ENCODE data around the gene ARHGAP4.

Gene ARHGAP4

GRCh38 chrX:153913701-153914100 lies 12.4 kb downstream of the ARHGAP4 start:
- Histone ChIP-seq H3K4me1 (ENCODE audit: control insufficient read depth in 1 of 2, insufficient read depth in 2 of 2, low read length in 2 of 2) (no peaks in the 10 kb centered on the region), H3K27me3 (ENCODE audit: control insufficient read depth in 1 of 2, insufficient read depth in 2 of 2, low read length in 2 of 2) (no peaks in the 10 kb centered on the region), H3K9ac (ENCODE audit: low read depth in 1 of 2, low read length in 2 of 2) (no peak overlapping the region), H3K36me3 (ENCODE audit: control insufficient read depth in 1 of 2, insufficient read depth in 2 of 2, low read length in 2 of 2) (peaks cover 0 to 6% of the 10 kb centered on the region in 2 donors), H3K4me3 (ENCODE audit: low read depth in 1 of 2, low read length in 2 of 2) (no peak overlapping the region), H3K9me3 (ENCODE audit: control insufficient read depth in 1 of 2, low read length in 2 of 2) (no peaks in the 10 kb centered on the region), H3K27ac (ENCODE audit: low read depth, low read length) (no peak overlapping the region)

- Histone ChIP-seq H3K9ac (ENCODE audit: low read depth in 1 of 2, low read length in 2 of 2) (no peak overlapping the region), H3K4me3 (ENCODE audit: low read depth in 1 of 2, low read length in 2 of 2) (no peak overlapping the region), H3K9me3 (ENCODE audit: control insufficient read depth in 1 of 2, low read length in 2 of 2) (no peaks in the 10 kb centered on the region), H3K36me3 (ENCODE audit: control insufficient read depth in 1 of 2, insufficient read depth in 2 of 2, low read length in 2 of 2) (peaks cover 0 to 6% of the 10 kb centered on the region in 2 donors), H3K27me3 (ENCODE audit: control insufficient read depth in 1 of 2, insufficient read depth in 2 of 2, low read length in 2 of 2) (no peaks in the 10 kb centered on the region), H3K27ac (ENCODE audit: low read depth, low read length) (no peak overlapping the region), H3K4me1 (ENCODE audit: control insufficient read depth in 1 of 2, insufficient read depth in 2 of 2, low read length in 2 of 2) (no peaks in the 10 kb centered on the region)
Observed at GRCh38 chrX:153913211-153913610, 12.9 kb downstream of the ARHGAP4 start.

- Histone ChIP-seq H3K9me3 (ENCODE audit: control insufficient read depth in 1 of 2, low read length in 2 of 2) (no peaks in the 10 kb centered on the region), H3K9ac (ENCODE audit: low read depth in 1 of 2, low read length in 2 of 2) (no peak overlapping the region), H3K36me3 (ENCODE audit: control insufficient read depth in 1 of 2, insufficient read depth in 2 of 2, low read length in 2 of 2) (no peaks in the 10 kb centered on the region), H3K27me3 (ENCODE audit: control insufficient read depth in 1 of 2, insufficient read depth in 2 of 2, low read length in 2 of 2) (no peaks in the 10 kb centered on the region), H3K4me1 (ENCODE audit: control insufficient read depth in 1 of 2, insufficient read depth in 2 of 2, low read length in 2 of 2) (no peaks in the 10 kb centered on the region), H3K4me3 (ENCODE audit: low read depth in 1 of 2, low read length in 2 of 2) (no peak overlapping the region), H3K27ac (ENCODE audit: low read depth, low read length) (no peak overlapping the region)
Observed at GRCh38 chrX:153911798-153912197, 14.3 kb downstream of the ARHGAP4 start.

GRCh38 chrX:153910446-153910845 lies 15.6 kb downstream of the ARHGAP4 start:
- no peak overlapping the region for H3K4me3 ChIP-seq (ENCODE audit: low read depth in 1 of 2, low read length in 2 of 2)
- H3K9me3 ChIP-seq (ENCODE audit: control insufficient read depth in 1 of 2, low read length in 2 of 2): no peaks in the 10 kb centered on the region
- no peak overlapping the region for H3K9ac ChIP-seq (ENCODE audit: low read depth in 1 of 2, low read length in 2 of 2)
- H3K27ac ChIP-seq (ENCODE audit: low read depth, low read length): no peak overlapping the region
- H3K27me3 ChIP-seq (ENCODE audit: control insufficient read depth in 1 of 2, insufficient read depth in 2 of 2, low read length in 2 of 2): no peaks in the 10 kb centered on the region
- no peaks in the 10 kb centered on the region for H3K4me1 ChIP-seq (ENCODE audit: control insufficient read depth in 1 of 2, insufficient read depth in 2 of 2, low read length in 2 of 2)
- no peaks in the 10 kb centered on the region for H3K36me3 ChIP-seq (ENCODE audit: control insufficient read depth in 1 of 2, insufficient read depth in 2 of 2, low read length in 2 of 2)

- H3K36me3 ChIP-seq (ENCODE audit: control insufficient read depth in 1 of 2, insufficient read depth in 2 of 2, low read length in 2 of 2): no peaks in the 10 kb centered on the region
- H3K9ac ChIP-seq (ENCODE audit: low read depth in 1 of 2, low read length in 2 of 2): no peak overlapping the region
- H3K4me3 ChIP-seq (ENCODE audit: low read depth in 1 of 2, low read length in 2 of 2): no peak overlapping the region
- no peaks in the 10 kb centered on the region for H3K27me3 ChIP-seq (ENCODE audit: control insufficient read depth in 1 of 2, insufficient read depth in 2 of 2, low read length in 2 of 2)
- no peak overlapping the region for H3K27ac ChIP-seq (ENCODE audit: low read depth, low read length)
- no peaks in the 10 kb centered on the region for H3K4me1 ChIP-seq (ENCODE audit: control insufficient read depth in 1 of 2, insufficient read depth in 2 of 2, low read length in 2 of 2)
- no peaks in the 10 kb centered on the region for H3K9me3 ChIP-seq (ENCODE audit: control insufficient read depth in 1 of 2, low read length in 2 of 2)
Observed at GRCh38 chrX:153909980-153910360, 16.1 kb downstream of the ARHGAP4 start.

- Histone ChIP-seq H3K36me3 (ENCODE audit: control insufficient read depth in 1 of 2, insufficient read depth in 2 of 2, low read length in 2 of 2) (no peaks in the 10 kb centered on the region), H3K9me3 (ENCODE audit: control insufficient read depth in 1 of 2, low read length in 2 of 2) (no peaks in the 10 kb centered on the region), H3K27me3 (ENCODE audit: control insufficient read depth in 1 of 2, insufficient read depth in 2 of 2, low read length in 2 of 2) (no peaks in the 10 kb centered on the region), H3K4me1 (ENCODE audit: control insufficient read depth in 1 of 2, insufficient read depth in 2 of 2, low read length in 2 of 2) (no peaks in the 10 kb centered on the region), H3K9ac (ENCODE audit: low read depth in 1 of 2, low read length in 2 of 2) (no peak overlapping the region), H3K4me3 (ENCODE audit: low read depth in 1 of 2, low read length in 2 of 2) (no peak overlapping the region), H3K27ac (ENCODE audit: low read depth, low read length) (no peak overlapping the region)
Observed at GRCh38 chrX:153909024-153909979, 16.8 kb downstream of the ARHGAP4 start.

- Histone ChIP-seq H3K27me3 (ENCODE audit: control insufficient read depth in 1 of 2, insufficient read depth in 2 of 2, low read length in 2 of 2) (no peaks in the 10 kb centered on the region), H3K27ac (ENCODE audit: low read depth, low read length) (no peak overlapping the region), H3K4me3 (ENCODE audit: low read depth in 1 of 2, low read length in 2 of 2) (no peak overlapping the region), H3K4me1 (ENCODE audit: control insufficient read depth in 1 of 2, insufficient read depth in 2 of 2, low read length in 2 of 2) (peaks cover under 1 to 2% of the 10 kb centered on the region in 2 donors), H3K9ac (ENCODE audit: low read depth in 1 of 2, low read length in 2 of 2) (no peak overlapping the region), H3K36me3 (ENCODE audit: control insufficient read depth in 1 of 2, insufficient read depth in 2 of 2, low read length in 2 of 2) (no peaks in the 10 kb centered on the region), H3K9me3 (ENCODE audit: control insufficient read depth in 1 of 2, low read length in 2 of 2) (no peaks in the 10 kb centered on the region)
Observed at GRCh38 chrX:153908219-153908860, 17.7 kb downstream of the ARHGAP4 start.

- Histone ChIP-seq H3K27me3 (ENCODE audit: control insufficient read depth in 1 of 2, insufficient read depth in 2 of 2, low read length in 2 of 2) (no peaks in the 10 kb centered on the region), H3K36me3 (ENCODE audit: control insufficient read depth in 1 of 2, insufficient read depth in 2 of 2, low read length in 2 of 2) (no peaks in the 10 kb centered on the region), H3K4me1 (ENCODE audit: control insufficient read depth in 1 of 2, insufficient read depth in 2 of 2, low read length in 2 of 2) (peaks cover 3 to 5% of the 10 kb centered on the region in 2 donors), H3K4me3 (ENCODE audit: low read depth in 1 of 2, low read length in 2 of 2) (no peak overlapping the region), H3K27ac (ENCODE audit: low read depth, low read length) (no peak overlapping the region), H3K9ac (ENCODE audit: low read depth in 1 of 2, low read length in 2 of 2) (no peak overlapping the region), H3K9me3 (ENCODE audit: control insufficient read depth in 1 of 2, low read length in 2 of 2) (no peaks in the 10 kb centered on the region)
Observed at GRCh38 chrX:153907456-153907855, 18.6 kb downstream of the ARHGAP4 start.

- no peaks in the 10 kb centered on the region for H3K27me3 ChIP-seq (ENCODE audit: control insufficient read depth in 1 of 2, insufficient read depth in 2 of 2, low read length in 2 of 2)
- no peaks in the 10 kb centered on the region for H3K36me3 ChIP-seq (ENCODE audit: control insufficient read depth in 1 of 2, insufficient read depth in 2 of 2, low read length in 2 of 2)
- H3K27ac ChIP-seq (ENCODE audit: low read depth, low read length): no peak overlapping the region
- H3K4me3 ChIP-seq (ENCODE audit: low read depth in 1 of 2, low read length in 2 of 2): no peak overlapping the region
- H3K4me1 ChIP-seq (ENCODE audit: control insufficient read depth in 1 of 2, insufficient read depth in 2 of 2, low read length in 2 of 2): peaks cover 3 to 5% of the 10 kb centered on the region in 2 donors
- H3K9ac ChIP-seq (ENCODE audit: low read depth in 1 of 2, low read length in 2 of 2): no peak overlapping the region
- no peaks in the 10 kb centered on the region for H3K9me3 ChIP-seq (ENCODE audit: control insufficient read depth in 1 of 2, low read length in 2 of 2)
Observed at GRCh38 chrX:153906126-153906917, 19.7 kb downstream of the ARHGAP4 start.
